Thymus (tissue), 11 donors: ENCODE measurements around the gene ADAM19. TPM values are rescaled to one million over a fixed set of nuclear protein-coding genes. Genes with fewer than 3 reads are reported as not detected.

Experiments
- DNase-seq, 9 donors: peaks; one replicate each; pipeline ENCODE4 v3.0.0-alpha.2; 2013; ENCODE audit warnings: low spot score in 9 of 9, low read depth in 6 of 9, missing footprints in 1 of 9
- H3K27ac ChIP-seq, 2 donors: one replicate each; pipeline ENCODE4 v1.5.1; 2013; ENCODE audit warnings: control low read depth in 1 of 2, low read depth in 1 of 2, low read length in 1 of 2, mild to moderate bottlenecking in 1 of 2, moderate library complexity in 1 of 2
- H3K27me3 ChIP-seq, 2 donors: one replicate each; pipeline ENCODE4 v1.5.1; 2013; ENCODE audit warnings: low read length in 1 of 2; ENCODE audit not compliant: control insufficient read depth in 2 of 2, insufficient read depth in 1 of 2
- H3K36me3 ChIP-seq, 2 donors: one replicate each; pipeline ENCODE4 v1.5.1; 2013; ENCODE audit warnings: low read length in 1 of 2, mild to moderate bottlenecking in 1 of 2, moderate library complexity in 1 of 2; ENCODE audit not compliant: control insufficient read depth in 2 of 2, insufficient read depth in 2 of 2
- H3K4me1 ChIP-seq, 2 donors: one replicate each; pipeline ENCODE4 v1.5.1; 2013; ENCODE audit warnings: low read length in 2 of 2; ENCODE audit not compliant: control insufficient read depth in 2 of 2, insufficient read depth in 2 of 2
- H3K4me3 ChIP-seq, 2 donors: one replicate each; pipeline ENCODE4 v1.5.1; 2013; ENCODE audit warnings: low read length in 2 of 2, control low read depth in 1 of 2, mild to moderate bottlenecking in 1 of 2
- H3K9me3 ChIP-seq, 2 donors: one replicate each; pipeline ENCODE4 v1.5.1; 2013; ENCODE audit warnings: low read length in 1 of 2, mild to moderate bottlenecking in 1 of 2; ENCODE audit not compliant: control insufficient read depth in 2 of 2, insufficient read depth in 1 of 2
- WGBS: extraction: QIAGEN DNeasy Blood & Tissue Kit; methylation state at CpG from one replicate; pipeline ENCODE4 v1.1.7; 2013; 5-methylcytosine and 5-hydroxymethylcytosine counted together
- polyA plus RNA-seq: library from polyadenylated mRNA; stranded (reverse); fragments of 200-250 nt; gene quantifications from one replicate; pipeline ENCODE4 v1.2.3, GENCODE V29; 2013
- total RNA-seq: library from RNA; stranded (reverse); fragments of 120-200 nt; gene quantifications from one replicate; pipeline ENCODE4 v1.2.4, GENCODE V29; 2013
- donor health status: healthy.

Gene ADAM19
- total and polyA plus RNA-seq, 2 donors: 6.9 to 13.2 TPM

DNA sequence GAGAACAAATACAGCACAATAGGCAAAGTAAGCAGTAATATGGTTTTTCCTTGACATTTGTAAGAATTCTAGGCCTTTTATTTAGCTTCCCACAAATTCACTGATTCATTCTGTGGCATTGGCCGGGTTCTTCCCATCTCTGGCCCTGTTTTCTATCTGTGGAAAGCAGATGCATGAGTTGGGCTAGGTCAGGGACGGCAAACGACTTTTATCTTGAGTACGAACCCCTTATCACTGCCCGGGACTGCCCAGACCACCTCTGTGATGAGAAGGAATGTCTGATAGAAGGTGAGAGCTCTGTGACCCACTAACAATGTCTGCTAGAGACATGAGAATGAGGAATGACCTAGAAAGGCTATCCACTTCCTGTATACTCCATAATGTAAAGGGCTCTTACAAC is 35.4 kb upstream of the ADAM19 start:
- Histone ChIP-seq H3K9me3 (peaks cover 0 to 3% of the 10 kb centered on the region in 2 donors), H3K27me3 (no peaks in the 10 kb centered on the region), H3K4me1 (peaks cover 0 to 35% of the 10 kb centered on the region in 2 donors), H3K27ac (peak overlapping the region in 1 of 2 donors; percentile 84), H3K36me3 (no peaks in the 10 kb centered on the region), H3K4me3 (no peak overlapping the region)
- 95% methylated on average over 5 of the region's 5 CpGs for WGBS
- DNase-seq: no peak

DNA sequence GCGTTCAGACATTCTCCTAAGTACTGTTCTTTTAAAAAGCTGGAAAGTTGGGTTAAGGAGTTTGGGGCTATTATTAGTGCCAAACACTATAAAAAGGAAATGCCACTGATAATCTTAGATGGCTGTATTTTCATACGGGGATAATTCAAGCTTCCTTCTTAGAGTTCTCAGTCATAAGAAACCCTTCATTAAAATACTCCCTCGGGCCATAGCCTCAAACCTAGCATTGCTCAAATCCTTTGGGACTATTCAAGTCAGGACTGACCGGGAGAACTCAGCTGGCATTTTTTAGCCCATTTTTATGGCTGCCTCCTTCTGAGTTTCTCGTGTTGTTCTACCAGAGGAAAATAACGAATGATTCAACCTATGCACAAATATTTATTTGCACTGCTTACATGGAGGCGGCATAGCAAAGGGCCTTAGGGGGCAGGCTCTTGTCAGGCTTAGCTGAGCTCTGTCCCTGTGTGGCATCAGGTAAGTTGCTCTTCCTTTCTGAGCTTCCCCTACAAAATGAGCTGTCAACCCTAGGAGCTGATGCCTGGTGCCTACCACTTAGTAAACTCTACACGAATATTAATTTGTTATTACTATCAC is 33.5 kb upstream of the ADAM19 start:
- DNase-seq: no peak
- Histone ChIP-seq H3K36me3 (no peaks in the 10 kb centered on the region), H3K27me3 (no peaks in the 10 kb centered on the region), H3K9me3 (peaks cover 0 to 3% of the 10 kb centered on the region in 2 donors), H3K27ac (no peak overlapping the region), H3K4me3 (no peak overlapping the region), H3K4me1 (peaks cover 0 to 36% of the 10 kb centered on the region in 2 donors)
- WGBS: 89% methylated on average over 8 of the region's 8 CpGs

DNA sequence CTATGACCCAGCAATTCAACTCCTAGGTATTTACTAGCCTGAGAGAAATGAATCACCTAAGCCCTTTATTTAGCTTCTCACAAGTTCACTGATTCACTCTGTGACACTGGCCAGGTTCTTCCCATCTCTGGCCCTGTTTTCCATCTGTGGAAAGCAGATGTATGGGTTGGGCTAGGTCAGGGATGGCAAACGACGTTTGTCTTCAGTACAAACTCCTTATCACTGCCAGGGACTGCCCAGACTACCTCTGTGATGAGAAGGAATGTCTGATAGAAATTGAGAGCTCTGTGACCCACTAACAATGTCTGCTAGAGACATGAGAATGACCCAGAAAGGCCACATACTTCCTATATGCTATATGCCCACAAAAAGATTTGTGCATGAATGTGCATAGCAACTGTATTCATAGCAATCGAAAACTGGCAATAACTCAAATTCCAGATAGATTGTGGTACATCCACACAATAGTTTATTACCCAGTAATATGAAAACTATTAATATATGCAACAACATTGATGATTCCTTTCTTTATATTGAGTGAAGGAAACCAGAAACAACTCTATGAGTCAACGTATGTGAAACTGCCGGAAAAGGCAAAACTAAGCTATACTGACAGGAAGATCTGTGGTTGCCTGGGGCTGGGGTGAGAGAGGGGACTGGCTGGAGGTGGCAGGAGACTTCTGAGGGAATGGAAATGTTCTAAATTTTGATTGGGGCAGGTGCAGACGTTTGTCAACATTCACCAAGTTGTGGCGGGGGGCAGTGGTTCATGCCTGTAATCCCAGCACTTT is 32.0 kb upstream of the ADAM19 start:
- Histone ChIP-seq H3K4me3 (no peak overlapping the region), H3K9me3 (peaks cover 0 to 3% of the 10 kb centered on the region in 2 donors), H3K4me1 (peaks cover 0 to 38% of the 10 kb centered on the region in 2 donors), H3K36me3 (no peaks in the 10 kb centered on the region), H3K27ac (no peak overlapping the region), H3K27me3 (no peaks in the 10 kb centered on the region)
- 45% methylated on average over 7 of the region's 7 CpGs for whole genome bisulfite sequencing
- DNase-seq: peak in 3 of 9 donors; percentile 41 to 71 (median 51)

DNA sequence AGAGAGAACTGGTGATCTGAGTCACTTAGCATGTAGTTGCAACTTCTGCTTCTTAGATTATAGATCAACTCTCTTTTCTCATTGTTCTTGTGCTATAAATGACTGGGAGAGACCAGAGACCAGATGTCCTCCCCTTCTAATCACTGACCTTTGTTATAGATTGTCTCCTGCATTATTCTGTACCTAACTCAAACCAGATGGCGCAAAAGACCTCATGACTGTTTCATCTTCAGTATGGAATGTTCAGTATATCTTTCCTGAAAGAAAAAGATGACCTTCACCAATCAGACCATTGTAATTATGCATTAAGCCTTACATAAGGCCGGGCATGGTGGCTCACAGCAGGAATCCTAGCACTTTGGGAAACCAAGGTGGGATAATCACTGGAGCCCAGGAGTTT is 30.5 kb upstream of the ADAM19 start:
- no peaks in the 10 kb centered on the region for H3K36me3 ChIP-seq
- DNase-seq: no peak
- no peaks in the 10 kb centered on the region for H3K27me3 ChIP-seq
- H3K9me3 ChIP-seq: peaks cover 0 to 3% of the 10 kb centered on the region in 2 donors
- H3K4me1 ChIP-seq: peaks cover 0 to 38% of the 10 kb centered on the region in 2 donors
- no peak overlapping the region for H3K27ac ChIP-seq
- WGBS: over 99% methylated on average over 2 of the region's 2 CpGs
- H3K4me3 ChIP-seq: no peak overlapping the region

DNA sequence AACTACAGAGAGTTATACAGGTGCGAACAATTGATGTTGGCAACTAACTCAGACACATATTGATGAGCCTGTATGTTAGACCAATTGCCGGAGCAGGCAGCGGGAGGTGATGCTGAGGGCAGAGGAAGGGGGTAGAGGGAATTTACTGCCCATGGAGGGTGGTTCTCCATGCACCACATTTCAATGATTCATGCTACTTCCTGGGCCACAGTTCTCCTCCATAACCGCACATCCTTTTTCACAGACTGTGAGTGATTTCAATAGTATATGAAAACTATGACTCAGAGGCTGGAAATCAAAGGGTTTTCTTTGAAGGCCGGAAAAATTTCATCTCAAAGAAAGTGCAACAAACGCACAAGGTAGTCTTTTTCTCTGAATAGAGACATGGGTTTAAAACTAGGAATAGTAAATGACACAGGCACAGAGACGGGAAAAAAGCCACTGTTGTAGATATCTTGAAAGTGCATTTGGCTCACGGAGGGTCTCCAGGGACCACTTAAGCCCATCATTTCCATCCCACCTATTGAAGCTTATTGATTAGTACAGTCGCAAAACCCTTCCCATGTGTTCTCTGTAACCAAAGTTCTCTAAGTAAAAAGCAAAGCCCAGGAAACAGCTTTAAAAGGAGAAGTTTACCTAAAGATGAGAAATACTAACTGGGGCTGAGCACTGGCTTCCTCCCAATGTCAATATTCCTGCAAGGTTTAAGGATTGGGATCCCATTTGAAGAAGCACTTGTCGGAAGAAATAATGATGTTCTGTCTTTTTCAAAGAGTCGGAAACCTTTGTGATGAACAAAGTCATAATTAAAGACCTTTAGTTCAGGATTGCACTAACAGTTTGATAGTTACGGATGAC is 28.0 kb upstream of the ADAM19 start:
- no peaks in the 10 kb centered on the region for H3K36me3 ChIP-seq
- no peaks in the 10 kb centered on the region for H3K27me3 ChIP-seq
- no peak overlapping the region for H3K4me3 ChIP-seq
- peaks cover 0 to 42% of the 10 kb centered on the region in 2 donors for H3K4me1 ChIP-seq
- H3K9me3 ChIP-seq: no peaks in the 10 kb centered on the region
- DNase-seq: peak in 1 of 9 donors; percentile 67
- H3K27ac ChIP-seq: no peak overlapping the region
- WGBS: 88% methylated on average over 12 of the region's 12 CpGs

DNA sequence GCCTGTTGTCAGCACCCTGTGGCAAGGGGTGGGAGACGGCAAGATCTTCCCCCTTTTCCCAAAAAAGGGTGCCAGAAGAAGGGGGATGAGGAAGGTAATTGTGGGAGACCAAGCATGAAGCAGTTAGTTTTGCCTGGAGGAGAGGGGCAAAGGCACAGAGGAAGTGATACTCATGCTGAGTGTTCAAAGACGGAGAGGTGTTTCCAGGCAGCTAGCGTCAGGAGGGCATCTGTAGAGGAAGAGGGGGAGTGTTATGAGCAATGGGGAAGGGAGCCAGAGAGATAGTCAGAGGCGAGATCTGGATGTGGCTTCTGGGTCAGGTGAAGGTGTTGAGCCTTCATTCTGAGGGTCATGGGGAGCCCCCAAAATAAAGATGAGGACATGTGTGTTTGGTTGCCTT is 26.9 kb upstream of the ADAM19 start:
- Histone ChIP-seq H3K9me3 (no peaks in the 10 kb centered on the region), H3K27ac (no peak overlapping the region), H3K4me1 (peaks cover 0 to 38% of the 10 kb centered on the region in 2 donors), H3K27me3 (no peaks in the 10 kb centered on the region), H3K36me3 (no peaks in the 10 kb centered on the region), H3K4me3 (no peak overlapping the region)
- WGBS: 71% methylated on average over 4 of the region's 4 CpGs
- peak in 1 of 9 donors; percentile 49 for DNase-seq

DNA sequence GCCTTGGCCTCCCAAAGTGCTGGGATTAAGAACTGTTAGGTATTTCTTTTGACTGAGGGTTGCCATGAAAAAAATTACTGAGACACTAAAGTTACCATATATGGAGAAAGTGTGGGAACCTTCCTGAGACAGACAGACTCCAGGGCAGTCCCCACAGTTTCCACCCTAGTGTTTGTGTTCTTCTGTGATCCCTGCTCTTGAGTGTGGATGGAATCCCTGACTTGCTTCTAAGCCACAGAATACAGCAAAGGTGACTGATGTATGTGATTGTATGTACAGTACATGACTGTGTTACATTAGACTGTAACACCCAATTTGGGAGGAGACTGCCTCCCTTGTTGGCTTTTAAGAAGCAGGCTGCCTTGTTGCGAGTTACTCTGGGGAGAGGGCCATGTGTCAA is 24.7 kb upstream of the ADAM19 start:
- DNase-seq: no peak
- WGBS: 94% methylated on average over 1 of the region's 1 CpG
- H3K4me3 ChIP-seq: no peak overlapping the region
- H3K27me3 ChIP-seq: no peaks in the 10 kb centered on the region
- no peaks in the 10 kb centered on the region for H3K9me3 ChIP-seq
- H3K36me3 ChIP-seq: no peaks in the 10 kb centered on the region
- no peak overlapping the region for H3K27ac ChIP-seq
- H3K4me1 ChIP-seq: peaks cover 7 to 45% of the 10 kb centered on the region in 2 donors

DNA sequence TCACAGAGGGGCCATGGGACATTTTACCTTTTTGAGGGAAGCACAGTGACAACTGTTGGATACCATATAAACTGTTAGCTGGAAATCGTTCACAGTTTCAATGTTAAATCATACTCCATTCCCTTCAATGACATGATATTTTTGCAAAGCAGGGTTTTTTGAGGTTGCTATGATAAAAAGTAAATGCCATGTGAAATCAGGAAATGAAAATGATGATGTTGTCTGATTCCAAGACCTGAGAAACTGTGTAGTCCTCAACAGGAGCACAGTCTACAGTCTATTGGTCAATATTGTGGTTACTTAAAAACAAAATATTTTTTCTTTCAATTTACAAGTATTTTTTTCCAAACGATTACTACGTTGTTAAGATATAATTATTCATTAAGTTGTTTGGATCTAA is 24.0 kb upstream of the ADAM19 start:
- H3K36me3 ChIP-seq: no peaks in the 10 kb centered on the region
- peaks cover 7 to 51% of the 10 kb centered on the region in 2 donors for H3K4me1 ChIP-seq
- H3K27me3 ChIP-seq: no peaks in the 10 kb centered on the region
- no peak overlapping the region for H3K4me3 ChIP-seq
- WGBS: 90% methylated on average over 3 of the region's 3 CpGs
- H3K9me3 ChIP-seq: no peaks in the 10 kb centered on the region
- no peak for DNase-seq
- no peak overlapping the region for H3K27ac ChIP-seq
